AG20443 (cell line): ENCODE results near the gene KIAA1958.

ENCODE experiments used
- DNase-seq: peaks from one replicate; pipeline ENCODE4 v3.0.0; 2012; ENCODE audit warnings: low spot score, mixed read lengths

KIAA1958 gene

DNA sequence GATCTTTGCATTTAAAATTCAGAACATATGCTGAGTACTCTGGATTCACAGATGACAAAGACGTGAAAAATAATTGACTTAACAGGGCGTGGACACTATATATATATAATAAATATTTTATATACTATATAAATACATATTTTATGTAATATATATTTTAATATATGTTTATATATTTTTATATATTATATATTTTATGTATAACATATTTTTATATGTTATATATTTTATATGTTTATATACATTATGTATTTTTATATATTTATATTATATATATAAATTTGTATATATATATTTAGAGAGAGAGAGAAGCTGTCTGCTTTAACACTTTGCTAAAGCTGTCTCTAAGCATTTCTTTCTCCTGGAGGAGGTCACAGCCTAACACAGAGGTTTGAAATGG, 118.2 kb downstream of the KIAA1958 start:
- no peak for DNase-seq

- no peak for DNase-seq
Observed at GRCh38 chr9:112605518-112605917, 118.9 kb downstream of the KIAA1958 start.

GRCh38 chr9:112605963-112606699, 119.5 kb downstream of the KIAA1958 start:
- no peak for DNase-seq

- DNase-seq = no peak
Observed at GRCh38 chr9:112608851-112609250, 122.2 kb downstream of the KIAA1958 start.

DNA sequence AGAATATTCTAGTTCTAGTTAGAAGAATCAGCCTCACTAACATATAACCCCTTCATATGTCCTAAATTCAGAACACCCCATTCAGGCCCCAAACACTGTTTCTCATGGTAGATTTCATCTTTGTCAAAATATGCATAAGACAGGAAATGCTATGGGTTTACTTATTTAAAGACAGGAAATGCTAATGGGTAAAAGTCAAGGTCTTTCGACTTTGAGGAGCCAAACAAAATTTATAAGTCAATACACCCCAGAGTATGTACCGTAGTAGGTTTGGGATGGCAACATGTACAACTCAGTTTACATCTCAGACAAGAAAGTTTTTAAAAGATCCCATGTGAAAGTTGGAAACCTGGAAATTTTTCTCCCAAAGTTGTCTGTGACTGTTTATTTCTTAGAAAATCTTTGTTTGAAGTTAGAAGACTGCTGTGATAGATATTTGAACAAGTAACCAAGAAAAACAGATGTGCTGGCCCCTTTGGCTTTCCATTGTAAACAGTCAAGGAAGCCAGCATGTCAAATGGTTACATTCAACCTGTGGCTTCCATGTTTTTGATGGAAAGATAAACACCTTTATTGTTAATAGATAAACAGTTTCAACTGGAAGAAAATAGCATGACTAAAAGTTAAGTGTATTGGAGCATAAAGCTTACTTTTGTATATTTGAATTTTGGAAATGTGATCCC, 129.1 kb downstream of the KIAA1958 start:
- DNase-seq = no peak

DNA sequence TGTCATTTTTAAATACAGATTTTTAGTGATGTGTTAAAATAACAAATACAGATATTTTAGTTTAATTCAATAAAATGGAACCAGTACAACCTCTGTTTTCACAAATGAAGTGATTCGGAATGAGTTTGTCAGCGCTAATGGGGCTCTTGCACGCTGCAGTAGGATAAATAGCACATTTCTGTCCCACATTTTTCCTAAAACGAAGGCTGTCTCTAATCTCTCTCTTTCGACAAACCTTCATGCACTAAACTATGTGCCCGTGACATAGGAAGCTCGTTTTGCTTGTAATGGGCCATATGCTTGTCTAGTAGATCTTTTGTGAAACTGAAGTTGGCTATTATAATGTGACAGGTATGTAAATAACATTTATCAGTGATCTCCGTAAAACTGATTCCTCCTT, 130.7 kb downstream of the KIAA1958 start:
- no peak for DNase-seq

DNA sequence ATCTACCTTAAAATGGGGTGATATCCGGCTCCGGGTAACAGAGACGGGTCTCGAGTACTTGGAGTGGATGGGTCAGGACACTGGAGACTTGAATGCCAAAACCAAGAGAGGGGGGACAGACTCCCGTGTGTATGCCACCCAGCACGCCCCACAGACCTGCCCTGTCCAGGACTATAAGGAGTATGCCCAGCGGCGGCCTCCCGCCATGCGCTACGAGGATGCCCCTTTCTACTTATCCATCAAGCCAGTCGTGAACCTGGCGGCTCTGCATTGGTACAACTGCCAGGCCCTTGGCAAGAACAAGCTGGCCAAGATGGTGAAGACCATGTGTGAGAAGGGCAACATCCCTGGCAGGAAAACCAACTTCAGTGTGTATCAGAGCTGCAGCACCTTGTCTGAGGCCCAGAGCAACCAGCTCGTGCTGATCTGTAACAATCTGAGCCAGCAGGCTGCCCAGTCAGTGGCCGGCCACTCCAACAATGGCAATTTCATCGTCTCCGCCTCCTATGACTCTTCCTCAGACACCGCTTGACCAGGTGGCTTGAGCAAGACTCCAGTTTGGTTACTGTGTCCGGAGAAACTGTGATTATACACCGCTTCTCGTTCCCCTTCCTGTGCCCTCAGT, 131.9 kb downstream of the KIAA1958 start:
- DNase-seq = no peak

- no peak for DNase-seq
Observed at GRCh38 chr9:112620388-112620787, 133.8 kb downstream of the KIAA1958 start.

- no peak for DNase-seq
Observed at GRCh38 chr9:112621018-112621655, 134.5 kb downstream of the KIAA1958 start.

- no peak for DNase-seq
Observed at GRCh38 chr9:112623198-112623597, 136.6 kb downstream of the KIAA1958 start.

- DNase-seq = no peak
Observed at GRCh38 chr9:112624711-112625707, 138.4 kb downstream of the KIAA1958 start.

GRCh38 chr9:112629671-112630485, 143.3 kb downstream of the KIAA1958 start:
- DNase-seq = no peak

GRCh38 chr9:112631313-112632070, 144.9 kb downstream of the KIAA1958 start:
- DNase-seq = no peak

DNA sequence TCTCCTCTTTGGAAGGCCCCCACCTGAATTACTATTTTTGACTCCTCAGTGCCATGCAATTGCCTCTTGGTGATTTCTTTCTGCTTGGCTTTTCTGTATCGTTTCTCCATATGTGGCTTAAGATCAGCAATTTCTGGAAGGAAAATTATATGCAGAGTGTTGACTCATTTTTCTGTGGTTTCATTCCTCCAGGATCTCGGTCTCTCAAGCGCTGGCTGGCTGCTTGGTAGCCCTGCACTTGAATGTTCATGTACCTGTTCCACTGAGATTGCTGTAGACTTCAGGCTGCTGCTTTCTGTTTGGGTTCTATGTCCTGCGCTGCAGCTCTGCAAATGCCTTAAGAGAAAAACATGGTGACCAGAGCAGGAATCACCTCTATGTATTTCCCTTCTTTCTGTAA, 153.7 kb downstream of the KIAA1958 start:
- no peak for DNase-seq

DNA sequence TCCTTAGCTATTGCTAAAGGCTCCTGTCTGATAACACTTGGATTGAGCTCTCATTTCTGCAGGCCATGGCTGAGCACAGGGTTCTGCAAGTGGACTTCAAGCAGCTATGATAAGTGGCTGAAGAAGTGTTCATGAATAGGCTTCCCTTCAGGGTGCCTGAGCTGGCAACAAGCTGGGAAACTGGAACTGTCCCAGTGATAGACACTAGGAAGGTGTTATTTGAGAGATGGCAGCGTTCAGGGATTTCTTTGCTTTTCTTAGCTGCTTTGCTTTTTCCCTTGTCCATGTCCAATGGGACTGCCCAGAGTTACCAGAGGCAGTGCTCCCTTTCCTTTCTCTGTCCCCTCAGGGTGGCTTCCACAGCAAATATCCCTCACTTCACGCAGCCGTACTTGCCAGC, 155.5 kb downstream of the KIAA1958 start:
- no peak for DNase-seq

DNA sequence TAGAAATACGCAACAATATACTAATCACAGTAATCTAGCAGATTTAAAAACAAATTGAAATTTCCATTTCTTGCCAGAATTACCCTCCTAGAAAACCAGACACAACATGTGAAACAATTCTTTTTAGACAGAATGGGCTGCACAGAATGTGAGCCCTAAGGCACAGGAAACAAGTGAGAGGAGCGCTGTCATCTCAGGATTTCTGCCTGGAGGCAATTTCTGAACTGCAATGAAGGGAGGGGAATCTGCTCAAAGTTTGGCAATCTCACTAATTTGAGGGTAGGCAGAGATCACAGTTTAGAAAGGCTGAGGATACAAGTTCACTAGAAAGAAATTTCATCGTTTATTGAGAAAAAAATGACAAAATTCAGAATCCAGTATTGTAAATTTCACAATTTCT, 161.0 kb downstream of the KIAA1958 start:
- DNase-seq = no peak

DNA sequence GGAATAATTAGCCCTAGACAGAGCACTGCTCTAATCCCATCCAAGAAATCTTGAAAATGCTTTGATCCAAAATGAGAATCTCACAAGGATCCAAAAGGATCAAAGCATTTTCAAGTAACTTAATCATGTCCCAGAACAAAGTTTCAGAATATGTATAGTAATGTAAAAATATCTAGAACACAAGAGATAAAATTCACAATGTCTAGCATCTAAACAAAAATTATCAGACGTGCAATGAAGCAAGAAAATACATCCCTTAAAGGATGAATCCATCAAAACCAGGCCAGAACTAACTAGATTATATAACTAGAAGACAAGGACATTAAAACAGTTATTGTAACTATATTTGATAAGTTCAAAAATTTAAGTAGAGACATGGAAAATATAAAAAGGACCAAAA, 162.0 kb downstream of the KIAA1958 start:
- DNase-seq = no peak

DNA sequence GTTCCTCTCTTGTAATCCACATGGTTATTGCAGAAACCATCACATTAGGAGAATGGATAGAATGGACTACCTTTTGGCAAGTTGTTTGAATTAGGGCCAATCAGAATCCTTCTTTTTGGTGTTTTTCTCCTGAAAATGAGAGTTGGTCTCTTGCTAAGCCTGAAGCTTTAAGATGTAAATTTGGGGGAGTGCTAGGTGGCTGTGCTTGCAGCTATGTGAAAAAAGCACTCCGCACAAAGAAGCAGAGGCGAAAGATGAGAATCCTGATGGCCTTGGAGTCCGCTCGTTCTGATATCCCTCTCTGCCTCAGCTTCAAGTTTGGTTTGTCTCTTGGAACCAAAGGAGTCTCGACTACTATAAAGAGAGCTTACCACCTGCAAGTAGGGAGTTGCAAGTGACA, 167.7 kb downstream of the KIAA1958 start:
- no peak for DNase-seq

- no peak for DNase-seq
Observed at GRCh38 chr9:112655668-112656067, 169.0 kb downstream of the KIAA1958 start.

- no peak for DNase-seq
Observed at GRCh38 chr9:112659906-112660305, 173.3 kb downstream of the KIAA1958 start.
